ENCODE measurements around the gene CFTR.

GRCh38 chr7:117707080-117707479, 227.3 kb downstream of the CFTR start:
- TF ChIP-seq FOXP2 (optimal IDR thresholded peaks at IDR 0.05; ENCODE audit: borderline replicate concordance, extremely low read depth, extremely low read length, insufficient read depth), result no peak
- TF ChIP-seq POLR2AphosphoS5 (IDR thresholded peaks at IDR 0.05; ENCODE audit: low read depth, low read length), result no peak
